GM10248 (cell line): Measurements from ENCODE around the gene LRRC30.

Experiments
- CTCF ChIA-PET: fragments of 300-600 bp; sonication (Branson Sonifier 250); formaldehyde crosslinking; extraction: SDS; loops from one replicate; lab custom pipeline; 2021; ENCODE audit warnings: antibody characterized with exemption; lab: Yijun Ruan, JAX
- POLR2A ChIA-PET: fragments of 350-650 bp; sonication (Branson Sonifier 250); formaldehyde crosslinking; extraction: SDS; loops from one replicate; lab custom pipeline; 2020; ENCODE audit warnings: antibody characterized with exemption; lab: Yijun Ruan, JAX
- DNase-seq: peaks from one replicate; pipeline ENCODE4 v3.0.0; 2012; ENCODE audit errors: extremely low spot score
- TF ChIP-seq, protein P1 (sequence below): IDR thresholded peaks from 2 replicates; pipeline ENCODE4 v1.5.1; 2012; ENCODE audit warnings: mild to moderate bottlenecking, low read depth; ENCODE audit errors: extremely low read depth, missing control alignments, control extremely low read depth

Gene LRRC30

DNA sequence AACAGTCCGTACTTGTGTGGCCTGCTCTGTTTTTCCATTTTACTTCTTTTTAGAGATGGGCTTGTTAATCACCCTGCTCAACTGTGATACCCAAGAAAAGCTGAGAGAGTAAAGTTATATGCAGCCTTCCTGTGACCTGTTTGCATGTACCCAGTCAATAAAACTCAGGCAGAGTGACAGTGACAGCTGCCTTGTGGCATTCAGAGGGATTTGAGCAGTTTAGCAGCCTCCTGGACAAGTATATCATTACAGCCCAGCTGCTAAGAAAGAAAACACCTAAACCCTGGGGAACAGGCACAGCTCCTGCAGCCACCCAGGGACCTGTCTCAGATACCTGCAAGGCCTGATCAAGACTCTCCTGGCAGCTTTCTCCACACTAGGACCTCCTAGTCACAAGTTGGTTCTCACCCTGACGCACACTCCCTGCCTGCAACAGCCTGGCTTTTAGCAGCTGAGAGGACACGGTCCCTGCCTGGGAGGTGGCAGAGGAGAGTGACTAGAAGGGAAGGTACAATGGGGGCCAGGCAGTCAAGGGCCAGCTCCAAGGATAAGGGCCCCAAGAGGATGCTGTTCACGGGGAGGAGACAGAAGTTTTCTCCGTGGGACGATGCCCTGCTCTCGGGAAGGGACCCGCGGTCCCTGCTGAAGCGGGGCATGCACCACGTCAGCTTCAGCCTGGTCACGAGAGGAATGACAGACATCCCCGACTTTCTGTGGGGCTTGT is at the start of gene LRRC30:
Gene LRRC30, plus strand, starts transcription at position 464 of the 724 bp plus-strand sequence. Its CDS starts 50 bp downstream, at position 514.
- ChIA-PET POLR2A (no interaction called here), CTCF (interaction anchor here (1.2 kb wide), 1 partner anchor 108 kb away, joined by 3 read pairs; no protein-coding TSS in a partner anchor)
- TF ChIP-seq, protein P1, sequence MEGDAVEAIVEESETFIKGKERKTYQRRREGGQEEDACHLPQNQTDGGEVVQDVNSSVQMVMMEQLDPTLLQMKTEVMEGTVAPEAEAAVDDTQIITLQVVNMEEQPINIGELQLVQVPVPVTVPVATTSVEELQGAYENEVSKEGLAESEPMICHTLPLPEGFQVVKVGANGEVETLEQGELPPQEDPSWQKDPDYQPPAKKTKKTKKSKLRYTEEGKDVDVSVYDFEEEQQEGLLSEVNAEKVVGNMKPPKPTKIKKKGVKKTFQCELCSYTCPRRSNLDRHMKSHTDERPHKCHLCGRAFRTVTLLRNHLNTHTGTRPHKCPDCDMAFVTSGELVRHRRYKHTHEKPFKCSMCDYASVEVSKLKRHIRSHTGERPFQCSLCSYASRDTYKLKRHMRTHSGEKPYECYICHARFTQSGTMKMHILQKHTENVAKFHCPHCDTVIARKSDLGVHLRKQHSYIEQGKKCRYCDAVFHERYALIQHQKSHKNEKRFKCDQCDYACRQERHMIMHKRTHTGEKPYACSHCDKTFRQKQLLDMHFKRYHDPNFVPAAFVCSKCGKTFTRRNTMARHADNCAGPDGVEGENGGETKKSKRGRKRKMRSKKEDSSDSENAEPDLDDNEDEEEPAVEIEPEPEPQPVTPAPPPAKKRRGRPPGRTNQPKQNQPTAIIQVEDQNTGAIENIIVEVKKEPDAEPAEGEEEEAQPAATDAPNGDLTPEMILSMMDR: no peak
- no peak for DNase-seq

DNA sequence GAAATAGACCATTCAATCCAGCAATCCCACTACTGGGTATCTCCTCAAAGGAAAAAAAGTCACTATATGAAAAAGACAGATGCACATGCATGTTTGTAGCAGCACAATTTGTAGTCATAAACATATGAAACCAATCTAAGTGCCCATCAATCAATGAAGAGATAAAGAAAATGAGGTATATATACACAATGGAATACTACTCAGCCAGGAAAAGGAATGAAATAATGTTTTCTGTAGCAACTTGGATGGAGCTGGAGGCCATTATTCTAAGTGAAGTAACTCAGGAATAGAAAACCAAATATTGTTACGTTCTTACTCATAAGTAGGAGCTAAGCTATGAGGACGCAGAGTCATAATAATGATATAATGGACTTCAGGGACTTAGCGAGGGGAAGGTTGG is 45.2 kb upstream of the LRRC30 start:
- POLR2A ChIA-PET: no interaction called here
- DNase-seq: no peak
- CTCF ChIA-PET: no interaction called here
- TF ChIP-seq, protein P1: no peak

DNA sequence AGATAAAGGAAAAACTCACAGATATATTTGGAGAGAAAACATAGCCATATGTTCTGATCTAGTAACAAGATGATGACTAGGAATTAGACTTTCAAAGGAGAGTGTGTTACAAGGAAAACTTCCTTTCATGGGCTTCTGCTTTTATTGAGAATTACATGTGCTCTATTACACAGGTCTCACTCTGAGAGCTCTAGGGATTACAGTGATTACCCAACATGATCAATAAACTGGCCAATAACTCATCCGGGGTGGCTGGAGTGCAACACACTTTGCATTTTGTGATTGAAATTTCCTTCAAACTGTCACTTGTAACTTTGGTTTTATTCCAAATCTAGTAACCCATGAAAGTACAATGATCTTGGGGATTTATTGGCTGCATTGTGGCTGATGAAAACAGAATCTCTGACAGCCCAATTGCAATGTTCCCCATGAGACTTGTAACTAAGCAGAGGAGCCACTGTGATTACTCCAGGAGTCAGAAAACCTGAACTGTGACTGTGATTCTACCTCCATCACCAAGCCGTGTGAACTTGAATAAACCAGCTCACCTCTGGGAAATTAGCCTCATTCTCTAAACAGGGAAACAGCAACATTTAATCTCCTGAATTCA is 40.2 kb upstream of the LRRC30 start:
- ChIA-PET POLR2A (no interaction called here), CTCF (interaction anchor here (0.9 kb wide), 1 partner anchor 10 kb away, joined by 3 read pairs; no protein-coding TSS in a partner anchor)
- DNase-seq: no peak
- TF ChIP-seq, protein P1: no peak

DNA sequence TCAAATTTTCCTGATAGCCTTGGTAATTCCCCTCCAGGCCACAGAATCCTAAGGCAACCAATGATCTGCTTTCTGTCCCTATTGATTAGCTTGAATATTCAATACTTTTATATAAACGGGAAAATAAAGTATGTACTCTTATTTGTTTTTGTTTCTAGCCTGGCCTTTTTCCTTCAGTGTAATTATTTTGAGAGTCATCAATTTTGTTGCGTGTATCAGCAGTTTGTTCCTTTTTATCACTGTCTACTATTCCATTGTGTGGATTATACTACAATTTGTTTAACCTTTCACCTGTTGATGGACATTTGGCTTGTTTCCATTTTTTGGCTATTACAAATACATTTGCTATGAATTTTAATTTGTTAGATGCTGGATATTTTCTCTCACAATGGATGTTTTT is 39.2 kb upstream of the LRRC30 start:
- DNase-seq: no peak
- POLR2A ChIA-PET: no interaction called here
- CTCF ChIA-PET: interaction anchor here (1.2 kb wide), 1 partner anchor 15 kb away, joined by 3 read pairs; no protein-coding TSS in a partner anchor
- TF ChIP-seq, protein P1: no peak

DNA sequence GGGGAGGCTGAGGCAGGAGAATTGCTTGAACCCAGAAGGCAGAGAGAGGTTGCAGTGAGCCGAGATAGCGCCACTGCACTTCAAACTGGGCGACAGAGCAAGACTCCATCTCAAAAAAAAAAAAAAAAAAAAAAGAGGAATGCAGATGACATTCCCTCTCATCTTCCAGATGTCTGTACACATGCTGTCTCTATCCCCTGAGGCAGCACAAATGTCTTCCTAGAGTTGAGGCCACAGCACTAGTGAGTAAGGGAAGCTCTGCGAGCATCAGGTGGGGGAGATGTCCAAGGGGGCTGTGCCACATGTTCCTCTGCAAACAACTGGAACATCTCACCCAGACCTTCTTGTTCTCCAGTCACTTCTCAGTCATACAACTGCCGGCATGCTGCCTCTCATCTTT is 35.6 kb upstream of the LRRC30 start:
- TF ChIP-seq, protein P1: no peak
- ChIA-PET CTCF (no interaction called here), POLR2A (no interaction called here)
- no peak for DNase-seq

DNA sequence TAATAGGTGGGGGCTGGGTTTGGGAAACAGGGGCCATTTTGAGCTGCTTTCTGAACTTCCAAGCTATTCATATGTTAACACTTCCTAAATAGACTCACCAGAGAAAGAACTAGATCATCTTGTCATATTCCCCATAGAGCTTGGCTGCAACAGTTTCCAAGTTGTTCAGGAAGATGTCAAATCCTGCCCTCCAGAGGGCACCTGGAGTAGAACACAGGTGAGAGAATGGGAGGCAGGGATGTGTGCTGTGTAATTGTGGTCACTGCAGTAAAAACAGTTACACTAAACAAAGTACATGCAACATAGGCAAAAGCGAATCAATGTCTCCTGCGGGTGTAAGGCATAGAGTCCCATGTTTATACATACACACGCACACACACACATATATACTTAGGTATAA is 34.5 kb upstream of the LRRC30 start:
- POLR2A ChIA-PET: no interaction called here
- CTCF ChIA-PET: no interaction called here
- no peak for DNase-seq

More for the DNA sequence above, 34.5 kb upstream of the LRRC30 start:
- TF ChIP-seq, protein P1: no peak
